H1 (cell line): Measurements from ENCODE around the gene CHST4. TPM values are rescaled to one million over a fixed set of nuclear protein-coding genes. Genes with fewer than 3 reads are reported as not detected.

Source experiments
- BCL11A ChIP-seq, 2 experiments: IDR thresholded peaks; one replicate each; pipeline ENCODE4 v1.6.1; 2011; ENCODE audit warnings: low read depth in 2 of 2, low read length in 2 of 2, mild to moderate bottlenecking in 2 of 2
- CHD1 ChIP-seq: IDR thresholded peaks from 2 replicates; pipeline ENCODE4 v1.6.1; 2012; ENCODE audit warnings: low read depth, low read length, improper control_type of control experiment
- EP300 ChIP-seq, 2 experiments: IDR thresholded peaks; 1 replicate in 1 of 2; 2 replicates in 1 of 2; pipeline ENCODE4 v1.6.1; 2011 to 2012; ENCODE audit warnings: low read depth in 2 of 2, low read length in 2 of 2, mild to moderate bottlenecking in 2 of 2, borderline replicate concordance in 1 of 2, inconsistent platforms in 1 of 2, moderate library complexity in 1 of 2
- GTF2F1 ChIP-seq: IDR thresholded peaks from 2 replicates; pipeline ENCODE4 v1.6.1; 2012; ENCODE audit warnings: low read depth, low read length, improper control_type of control experiment, borderline replicate concordance
- HDAC2 ChIP-seq, 2 experiments: fragments of 300-600 bp in 1 of 2; sonication (generic) in 1 of 2; IDR thresholded peaks; 2 replicates each; pipeline ENCODE4 v1.6.1; 2011 to 2012; ENCODE audit warnings: low read depth in 2 of 2, low read length in 2 of 2, mild to moderate bottlenecking in 2 of 2, moderate library complexity in 2 of 2, borderline replicate concordance in 1 of 2, inconsistent platforms in 1 of 2
- HDAC6 ChIP-seq: IDR thresholded peaks from one replicate; pipeline ENCODE4 v1.7.1; 2012; ENCODE audit warnings: low read depth, mild to moderate bottlenecking, inconsistent platforms, low read length, moderate library complexity
- polyA plus RNA-seq, 7 experiments: library from polyadenylated mRNA; depleted of rRNA in 3 of 7; stranded (reverse) in 5 of 7; unstranded in 2 of 7; fragments of >200 nt in 5 of 7; fragments of 200-250 nt in 2 of 7; gene quantifications; 1 replicate in 5 of 7; 2 replicates in 1 of 7; 4 replicates in 1 of 7; pipeline versions ENCODE4 v1.2.1 to v1.2.3, GENCODE V29; 2011 to 2013; ENCODE audit warnings: missing spikeins in 2 of 7, mixed read lengths in 2 of 7
- total RNA-seq: library from RNA; stranded (reverse); fragmentation: NEBNext Ultra II Directional; extraction: Animal tissue kit (Norgen Biotek cat#: 25700); gene quantifications from 2 replicates; pipeline ENCODE4 v1.2.1, GENCODE V29; 2021
- TF ChIP-seq, protein P1 (sequence below): fragments of 300-600 bp; sonication (generic); IDR thresholded peaks from 2 replicates; pipeline ENCODE4 v1.7.1; 2012; ENCODE audit warnings: low read length, moderate library complexity, mild to moderate bottlenecking, inconsistent platforms; ENCODE audit not compliant: insufficient replicate concordance
- TF ChIP-seq, protein P2 (sequence below), 3 experiments: IDR thresholded peaks; 1 replicate in 2 of 3; 2 replicates in 1 of 3; pipeline versions ENCODE4 v1.5.1 to v1.6.1; 2011; ENCODE audit warnings: low read length in 3 of 3, mild to moderate bottlenecking in 3 of 3, inconsistent platforms in 2 of 3, low read depth in 1 of 3, moderate library complexity in 1 of 3; ENCODE audit not compliant: insufficient read depth in 1 of 3; ENCODE audit errors: control extremely low read depth in 1 of 3

Gene CHST4
- total and polyA plus RNA-seq, 2 of the 8 experiments (the other 6 are each of a cell fraction or from before 2014, with no cell fraction given): 12.1 to 14.6 TPM

DNA sequence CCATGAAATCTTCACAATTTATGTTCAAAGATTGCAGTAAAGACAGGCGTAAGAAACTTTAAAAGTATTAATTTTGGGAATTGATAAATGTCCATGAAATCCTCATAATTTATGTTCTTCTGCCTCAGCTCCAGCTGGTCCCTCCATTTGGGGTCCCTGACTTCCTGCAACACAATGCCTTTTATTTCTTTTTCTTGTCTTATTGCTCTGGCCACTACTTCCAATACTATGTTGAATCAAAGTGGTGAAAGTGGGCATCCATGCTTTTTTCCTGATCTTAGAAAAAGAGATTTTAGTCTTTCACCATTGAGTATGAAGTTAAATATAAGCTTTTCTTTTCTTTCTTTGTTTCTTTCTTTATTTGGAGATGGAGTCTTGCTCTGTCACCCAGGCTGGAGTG, 36.3 kb downstream of the CHST4 start (continued):
- TF ChIP-seq, protein P1, sequence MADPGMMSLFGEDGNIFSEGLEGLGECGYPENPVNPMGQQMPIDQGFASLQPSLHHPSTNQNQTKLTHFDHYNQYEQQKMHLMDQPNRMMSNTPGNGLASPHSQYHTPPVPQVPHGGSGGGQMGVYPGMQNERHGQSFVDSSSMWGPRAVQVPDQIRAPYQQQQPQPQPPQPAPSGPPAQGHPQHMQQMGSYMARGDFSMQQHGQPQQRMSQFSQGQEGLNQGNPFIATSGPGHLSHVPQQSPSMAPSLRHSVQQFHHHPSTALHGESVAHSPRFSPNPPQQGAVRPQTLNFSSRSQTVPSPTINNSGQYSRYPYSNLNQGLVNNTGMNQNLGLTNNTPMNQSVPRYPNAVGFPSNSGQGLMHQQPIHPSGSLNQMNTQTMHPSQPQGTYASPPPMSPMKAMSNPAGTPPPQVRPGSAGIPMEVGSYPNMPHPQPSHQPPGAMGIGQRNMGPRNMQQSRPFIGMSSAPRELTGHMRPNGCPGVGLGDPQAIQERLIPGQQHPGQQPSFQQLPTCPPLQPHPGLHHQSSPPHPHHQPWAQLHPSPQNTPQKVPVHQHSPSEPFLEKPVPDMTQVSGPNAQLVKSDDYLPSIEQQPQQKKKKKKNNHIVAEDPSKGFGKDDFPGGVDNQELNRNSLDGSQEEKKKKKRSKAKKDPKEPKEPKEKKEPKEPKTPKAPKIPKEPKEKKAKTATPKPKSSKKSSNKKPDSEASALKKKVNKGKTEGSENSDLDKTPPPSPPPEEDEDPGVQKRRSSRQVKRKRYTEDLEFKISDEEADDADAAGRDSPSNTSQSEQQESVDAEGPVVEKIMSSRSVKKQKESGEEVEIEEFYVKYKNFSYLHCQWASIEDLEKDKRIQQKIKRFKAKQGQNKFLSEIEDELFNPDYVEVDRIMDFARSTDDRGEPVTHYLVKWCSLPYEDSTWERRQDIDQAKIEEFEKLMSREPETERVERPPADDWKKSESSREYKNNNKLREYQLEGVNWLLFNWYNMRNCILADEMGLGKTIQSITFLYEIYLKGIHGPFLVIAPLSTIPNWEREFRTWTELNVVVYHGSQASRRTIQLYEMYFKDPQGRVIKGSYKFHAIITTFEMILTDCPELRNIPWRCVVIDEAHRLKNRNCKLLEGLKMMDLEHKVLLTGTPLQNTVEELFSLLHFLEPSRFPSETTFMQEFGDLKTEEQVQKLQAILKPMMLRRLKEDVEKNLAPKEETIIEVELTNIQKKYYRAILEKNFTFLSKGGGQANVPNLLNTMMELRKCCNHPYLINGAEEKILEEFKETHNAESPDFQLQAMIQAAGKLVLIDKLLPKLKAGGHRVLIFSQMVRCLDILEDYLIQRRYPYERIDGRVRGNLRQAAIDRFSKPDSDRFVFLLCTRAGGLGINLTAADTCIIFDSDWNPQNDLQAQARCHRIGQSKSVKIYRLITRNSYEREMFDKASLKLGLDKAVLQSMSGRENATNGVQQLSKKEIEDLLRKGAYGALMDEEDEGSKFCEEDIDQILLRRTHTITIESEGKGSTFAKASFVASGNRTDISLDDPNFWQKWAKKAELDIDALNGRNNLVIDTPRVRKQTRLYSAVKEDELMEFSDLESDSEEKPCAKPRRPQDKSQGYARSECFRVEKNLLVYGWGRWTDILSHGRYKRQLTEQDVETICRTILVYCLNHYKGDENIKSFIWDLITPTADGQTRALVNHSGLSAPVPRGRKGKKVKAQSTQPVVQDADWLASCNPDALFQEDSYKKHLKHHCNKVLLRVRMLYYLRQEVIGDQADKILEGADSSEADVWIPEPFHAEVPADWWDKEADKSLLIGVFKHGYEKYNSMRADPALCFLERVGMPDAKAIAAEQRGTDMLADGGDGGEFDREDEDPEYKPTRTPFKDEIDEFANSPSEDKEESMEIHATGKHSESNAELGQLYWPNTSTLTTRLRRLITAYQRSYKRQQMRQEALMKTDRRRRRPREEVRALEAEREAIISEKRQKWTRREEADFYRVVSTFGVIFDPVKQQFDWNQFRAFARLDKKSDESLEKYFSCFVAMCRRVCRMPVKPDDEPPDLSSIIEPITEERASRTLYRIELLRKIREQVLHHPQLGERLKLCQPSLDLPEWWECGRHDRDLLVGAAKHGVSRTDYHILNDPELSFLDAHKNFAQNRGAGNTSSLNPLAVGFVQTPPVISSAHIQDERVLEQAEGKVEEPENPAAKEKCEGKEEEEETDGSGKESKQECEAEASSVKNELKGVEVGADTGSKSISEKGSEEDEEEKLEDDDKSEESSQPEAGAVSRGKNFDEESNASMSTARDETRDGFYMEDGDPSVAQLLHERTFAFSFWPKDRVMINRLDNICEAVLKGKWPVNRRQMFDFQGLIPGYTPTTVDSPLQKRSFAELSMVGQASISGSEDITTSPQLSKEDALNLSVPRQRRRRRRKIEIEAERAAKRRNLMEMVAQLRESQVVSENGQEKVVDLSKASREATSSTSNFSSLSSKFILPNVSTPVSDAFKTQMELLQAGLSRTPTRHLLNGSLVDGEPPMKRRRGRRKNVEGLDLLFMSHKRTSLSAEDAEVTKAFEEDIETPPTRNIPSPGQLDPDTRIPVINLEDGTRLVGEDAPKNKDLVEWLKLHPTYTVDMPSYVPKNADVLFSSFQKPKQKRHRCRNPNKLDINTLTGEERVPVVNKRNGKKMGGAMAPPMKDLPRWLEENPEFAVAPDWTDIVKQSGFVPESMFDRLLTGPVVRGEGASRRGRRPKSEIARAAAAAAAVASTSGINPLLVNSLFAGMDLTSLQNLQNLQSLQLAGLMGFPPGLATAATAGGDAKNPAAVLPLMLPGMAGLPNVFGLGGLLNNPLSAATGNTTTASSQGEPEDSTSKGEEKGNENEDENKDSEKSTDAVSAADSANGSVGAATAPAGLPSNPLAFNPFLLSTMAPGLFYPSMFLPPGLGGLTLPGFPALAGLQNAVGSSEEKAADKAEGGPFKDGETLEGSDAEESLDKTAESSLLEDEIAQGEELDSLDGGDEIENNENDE: no peak
- TF ChIP-seq HDAC6 (no peak), BCL11A (IDR thresholded peaks at IDR 0.05; ENCODE audit: low read depth in 2 of 2, low read length in 2 of 2) (no peak), EP300 (IDR thresholded peaks at IDR 0.05; ENCODE audit: borderline replicate concordance in 1 of 2, low read depth in 2 of 2, low read length in 2 of 2) (no peak), GTF2F1 (no peak), HDAC2 (IDR thresholded peaks at IDR 0.05; ENCODE audit: borderline replicate concordance in 1 of 2, low read depth in 2 of 2, low read length in 2 of 2) (no peak), CHD1 (no peak)
- TF ChIP-seq, protein P2, sequence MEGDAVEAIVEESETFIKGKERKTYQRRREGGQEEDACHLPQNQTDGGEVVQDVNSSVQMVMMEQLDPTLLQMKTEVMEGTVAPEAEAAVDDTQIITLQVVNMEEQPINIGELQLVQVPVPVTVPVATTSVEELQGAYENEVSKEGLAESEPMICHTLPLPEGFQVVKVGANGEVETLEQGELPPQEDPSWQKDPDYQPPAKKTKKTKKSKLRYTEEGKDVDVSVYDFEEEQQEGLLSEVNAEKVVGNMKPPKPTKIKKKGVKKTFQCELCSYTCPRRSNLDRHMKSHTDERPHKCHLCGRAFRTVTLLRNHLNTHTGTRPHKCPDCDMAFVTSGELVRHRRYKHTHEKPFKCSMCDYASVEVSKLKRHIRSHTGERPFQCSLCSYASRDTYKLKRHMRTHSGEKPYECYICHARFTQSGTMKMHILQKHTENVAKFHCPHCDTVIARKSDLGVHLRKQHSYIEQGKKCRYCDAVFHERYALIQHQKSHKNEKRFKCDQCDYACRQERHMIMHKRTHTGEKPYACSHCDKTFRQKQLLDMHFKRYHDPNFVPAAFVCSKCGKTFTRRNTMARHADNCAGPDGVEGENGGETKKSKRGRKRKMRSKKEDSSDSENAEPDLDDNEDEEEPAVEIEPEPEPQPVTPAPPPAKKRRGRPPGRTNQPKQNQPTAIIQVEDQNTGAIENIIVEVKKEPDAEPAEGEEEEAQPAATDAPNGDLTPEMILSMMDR (IDR thresholded peaks at IDR 0.05; ENCODE audit: control extremely low read depth in 1 of 3, insufficient read depth in 1 of 3, low read depth in 1 of 3, low read length in 3 of 3): no peak
